BLaER1 treated with 17β-estradiol and CSF1 and Interleukin-3, amounts not matched to agents 10 nM and 100 nM (cell line): ENCODE results near the gene MCTP1.
A peak's percentile ranks its signal among the peaks of the same experiment; 100 is the strongest.

ENCODE experiments used
- H3K27ac ChIP-seq, 11 experiments: shearing (Covaris generic); formaldehyde crosslinking; 2 replicates each; pipeline ENCODE4 v1.8.1; 2022
- H3K27me3 ChIP-seq, 11 experiments: shearing (Covaris generic); formaldehyde crosslinking; 2 replicates each; pipeline ENCODE4 v1.8.1; 2022
- H3K36me3 ChIP-seq, 11 experiments: shearing (Covaris generic); formaldehyde crosslinking; 2 replicates each; pipeline ENCODE4 v1.8.1; 2022
- H3K4me1 ChIP-seq, 10 experiments: shearing (Covaris generic); formaldehyde crosslinking; 2 replicates each; pipeline ENCODE4 v1.8.1; 2022
- H3K4me2 ChIP-seq, 11 experiments: shearing (Covaris generic); formaldehyde crosslinking; 2 replicates each; pipeline ENCODE4 v1.8.1; 2022
- H3K4me3 ChIP-seq, 10 experiments: shearing (Covaris generic); formaldehyde crosslinking; 2 replicates each; pipeline ENCODE4 v1.8.1; 2022
- H3K9ac ChIP-seq, 11 experiments: shearing (Covaris generic); formaldehyde crosslinking; 2 replicates each; pipeline ENCODE4 v1.8.1; 2022
- H3K9me3 ChIP-seq, 11 experiments: shearing (Covaris generic); formaldehyde crosslinking; replicated peaks in 1 of 11; 2 replicates each; pipeline ENCODE4 v1.8.1; 2022
- H4K20me1 ChIP-seq, 11 experiments: shearing (Covaris generic); formaldehyde crosslinking; 2 replicates each; pipeline ENCODE4 v1.8.1; 2022
- Cebpa-rat ChIP-seq, 11 experiments: shearing (Covaris generic); IDR thresholded peaks; 2 replicates each; pipeline ENCODE4 v1.8.1; 2022

Gene MCTP1

DNA sequence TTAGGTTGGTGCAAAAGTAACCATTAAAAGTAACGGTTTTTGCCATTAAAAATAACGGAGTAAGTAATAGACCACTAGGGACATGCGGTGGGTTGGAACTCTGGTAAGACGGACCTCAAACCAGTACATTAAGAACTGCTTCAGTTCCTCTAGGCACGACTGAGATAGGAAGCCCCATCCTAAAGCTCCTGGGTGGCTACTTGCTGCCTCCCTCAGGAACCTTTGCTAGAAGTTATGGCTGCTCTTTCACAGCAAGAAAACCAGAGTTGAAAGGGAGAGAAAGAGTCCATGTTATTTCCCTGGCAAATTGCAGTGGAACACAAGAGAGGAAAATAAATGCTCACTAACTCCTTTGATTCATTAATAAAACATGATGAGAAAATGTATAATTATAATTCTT lies 47.6 kb downstream of the MCTP1 start:
- Histone ChIP-seq H3K4me1 (peaks cover 0 to 16% (median 0%) of the 10 kb centered on the region in 10 experiments; a peak in 5 of 20 replicates), H3K9me3 (peaks cover 0 to 3% (median 2%) of the 10 kb centered on the region in 11 experiments; a peak in 5 of 22 replicates), H3K4me3 (no peak overlapping the region), H3K4me2 (no peak overlapping the region), H3K27ac (no peak overlapping the region), H4K20me1 (no peaks in the 10 kb centered on the region), H3K27me3 (no peaks in the 10 kb centered on the region), H3K36me3 (no peaks in the 10 kb centered on the region), H3K9ac (no peak overlapping the region)
- TF ChIP-seq Cebpa-rat (IDR thresholded peaks at IDR 0.05), result no peak

DNA sequence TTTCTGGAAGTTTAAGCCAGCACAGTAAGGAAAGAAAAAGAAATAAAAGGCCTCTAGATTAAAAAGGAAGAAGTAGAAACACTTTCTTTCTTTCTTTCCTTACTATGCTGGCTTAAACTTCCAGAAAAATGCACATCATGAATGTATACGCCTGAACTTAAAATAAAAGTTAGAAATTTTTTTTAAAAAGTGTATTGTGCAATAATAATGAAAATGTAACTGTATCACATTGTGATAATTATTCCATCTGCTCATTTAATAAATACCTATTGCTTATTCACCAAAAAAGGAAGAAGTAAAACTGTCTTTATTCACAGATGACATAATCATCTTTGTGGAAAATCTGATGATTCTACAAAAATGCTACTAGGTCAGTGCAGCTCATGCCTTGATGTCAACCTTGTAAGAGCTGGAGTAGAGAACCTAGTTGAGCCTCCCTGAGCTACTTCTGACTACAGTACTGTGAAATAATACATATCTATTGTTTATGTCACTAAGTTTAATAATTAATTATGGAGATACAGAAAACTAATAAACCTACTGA lies 49.4 kb downstream of the MCTP1 start:
- Histone ChIP-seq H3K27ac (no peak overlapping the region), H4K20me1 (no peaks in the 10 kb centered on the region), H3K4me2 (peak overlapping the region in 1 of 11 experiments; percentile 13; a peak in 1 of 22 replicates), H3K27me3 (no peaks in the 10 kb centered on the region), H3K4me3 (no peak overlapping the region), H3K9ac (no peak overlapping the region), H3K4me1 (peaks cover 0 to 9% (median 0%) of the 10 kb centered on the region in 10 experiments; a peak in 1 of 20 replicates), H3K9me3 (peaks cover 0 to 10% (median 3%) of the 10 kb centered on the region in 11 experiments; a peak in 5 of 22 replicates), H3K36me3 (no peaks in the 10 kb centered on the region)
- TF ChIP-seq Cebpa-rat (IDR thresholded peaks at IDR 0.05), result peak in 1 of 11 experiments; percentile 46; a peak in 1 of 22 replicates

DNA sequence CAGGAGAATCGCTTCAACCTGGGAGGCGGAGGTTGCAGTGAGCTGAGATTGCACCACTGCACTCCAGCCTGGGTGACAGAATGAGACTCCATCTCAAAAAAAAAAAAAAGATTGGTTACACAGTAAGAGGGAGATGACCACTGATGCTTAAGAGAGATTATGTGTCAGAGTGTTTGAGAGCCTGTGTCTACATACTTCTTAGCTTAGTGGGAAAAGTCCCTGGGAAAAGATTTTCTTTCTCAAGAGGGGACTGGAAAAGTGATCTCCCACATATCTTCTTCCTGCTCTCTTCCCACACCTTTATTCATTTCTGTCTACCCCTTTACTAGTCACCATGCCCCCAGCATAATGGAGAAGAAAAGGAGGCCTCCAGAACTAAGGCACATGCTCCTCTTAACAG lies 55.2 kb downstream of the MCTP1 start:
- Histone ChIP-seq H3K4me1 (no peaks in the 10 kb centered on the region), H3K4me3 (no peak overlapping the region), H3K4me2 (no peak overlapping the region), H3K36me3 (no peaks in the 10 kb centered on the region), H3K27me3 (no peaks in the 10 kb centered on the region), H4K20me1 (no peaks in the 10 kb centered on the region), H3K27ac (no peak overlapping the region), H3K9me3 (peaks cover 0 to 10% (median 3%) of the 10 kb centered on the region in 11 experiments; a peak in 5 of 22 replicates), H3K9ac (no peak overlapping the region)
- no peak for TF ChIP-seq Cebpa-rat (IDR thresholded peaks at IDR 0.05)

DNA sequence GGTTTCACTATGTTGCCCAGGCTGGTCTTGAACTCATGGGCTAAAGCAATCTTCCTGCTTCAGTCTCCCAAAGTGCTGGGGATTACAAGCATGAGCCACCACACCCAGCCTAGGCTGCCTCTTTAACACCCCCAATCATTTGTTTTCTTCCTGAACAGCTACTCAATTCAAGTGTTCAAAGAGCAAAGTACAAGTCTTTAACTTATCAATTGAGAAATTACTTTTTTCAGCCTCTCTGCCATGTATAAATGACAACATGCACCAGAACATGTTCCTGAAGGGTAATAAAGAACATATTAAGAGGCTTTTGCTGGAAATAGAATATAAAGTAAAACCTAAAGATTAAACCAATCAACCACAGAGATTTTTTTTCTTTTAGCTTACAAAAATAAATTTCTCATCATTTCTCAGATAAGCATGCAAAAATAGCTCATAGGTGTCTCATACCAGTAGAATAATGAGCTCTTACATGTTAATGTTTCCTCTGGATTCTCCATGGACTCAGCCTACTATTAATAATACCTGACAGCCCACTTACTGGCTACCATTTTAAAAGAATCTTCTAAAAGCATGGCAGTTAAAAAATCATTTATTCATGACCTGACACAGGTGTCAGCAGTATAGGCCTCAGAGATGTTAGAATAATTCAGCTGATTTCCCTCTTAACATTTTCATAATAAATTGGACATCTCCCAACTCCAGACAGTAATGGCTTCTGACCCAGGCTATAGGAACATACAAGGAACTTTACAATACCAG lies 60.0 kb downstream of the MCTP1 start:
- Histone ChIP-seq H3K27ac (no peak overlapping the region), H3K4me2 (no peak overlapping the region), H3K9ac (no peak overlapping the region), H3K36me3 (no peaks in the 10 kb centered on the region), H4K20me1 (no peaks in the 10 kb centered on the region), H3K4me3 (no peak overlapping the region), H3K27me3 (no peaks in the 10 kb centered on the region), H3K9me3 (no peaks in the 10 kb centered on the region), H3K4me1 (no peaks in the 10 kb centered on the region)
- TF ChIP-seq Cebpa-rat (IDR thresholded peaks at IDR 0.05), result no peak

DNA sequence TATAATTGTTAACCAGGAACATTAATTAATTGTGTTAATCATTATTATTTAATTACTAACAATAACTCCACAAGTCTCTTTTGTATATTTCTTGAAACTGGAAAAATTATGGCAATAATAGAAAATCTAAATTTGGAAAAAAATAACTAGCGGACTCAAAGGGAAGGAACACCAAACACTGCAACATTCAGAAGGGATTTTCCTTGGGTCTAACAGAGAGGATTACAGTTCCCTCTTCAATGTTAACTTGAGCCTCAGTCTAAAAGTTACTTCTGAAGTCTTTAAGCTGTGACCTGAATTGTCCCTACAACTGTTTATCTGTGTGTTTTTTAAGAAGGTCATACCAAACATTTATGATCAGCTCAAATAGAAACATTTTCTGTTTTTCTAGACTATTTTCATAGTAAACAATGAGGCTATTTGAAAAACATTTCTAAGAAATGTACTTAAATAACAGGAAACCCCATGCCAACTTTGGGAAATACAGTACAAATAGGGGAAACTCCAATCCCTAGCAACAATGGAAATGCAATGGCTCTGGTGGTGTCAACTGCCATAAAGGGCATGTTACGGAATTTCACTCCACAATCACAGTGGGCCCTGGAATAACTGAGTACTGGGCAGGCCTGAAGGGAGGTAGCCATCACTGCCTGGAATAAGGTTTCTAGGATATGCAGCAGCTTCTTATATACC lies 61.2 kb downstream of the MCTP1 start:
- no peaks in the 10 kb centered on the region for H3K36me3 ChIP-seq
- H3K9me3 ChIP-seq, result no peaks in the 10 kb centered on the region
- no peak overlapping the region for H3K27ac ChIP-seq
- no peak for TF ChIP-seq Cebpa-rat (IDR thresholded peaks at IDR 0.05)
- no peaks in the 10 kb centered on the region for H3K27me3 ChIP-seq
- no peak overlapping the region for H3K4me2 ChIP-seq
- H3K4me3 ChIP-seq, result no peak overlapping the region
- H4K20me1 ChIP-seq, result no peaks in the 10 kb centered on the region
- no peaks in the 10 kb centered on the region for H3K4me1 ChIP-seq
- H3K9ac ChIP-seq, result no peak overlapping the region

DNA sequence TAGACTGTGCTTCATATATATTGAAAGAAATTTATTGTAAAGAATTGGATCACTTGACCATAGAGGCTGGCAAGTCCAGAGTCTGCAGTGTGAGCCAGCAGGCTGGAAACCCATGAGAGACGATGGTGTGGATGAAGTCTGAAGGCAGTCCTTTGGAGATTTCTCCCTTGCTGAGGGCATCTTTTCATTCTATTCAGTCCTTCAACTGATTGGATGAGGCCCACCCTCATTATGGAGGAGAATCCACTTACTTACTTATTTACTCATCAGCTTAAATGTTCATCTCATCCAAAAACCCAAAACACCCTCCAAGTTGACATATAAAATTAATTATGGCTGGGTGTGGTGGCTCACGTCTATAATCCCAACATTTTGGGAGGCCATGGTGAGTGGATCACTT lies 62.1 kb downstream of the MCTP1 start:
- Histone ChIP-seq H3K27me3 (no peaks in the 10 kb centered on the region), H3K9me3 (no peaks in the 10 kb centered on the region), H3K4me3 (no peak overlapping the region), H3K4me2 (no peak overlapping the region), H3K36me3 (no peaks in the 10 kb centered on the region), H3K4me1 (no peaks in the 10 kb centered on the region), H4K20me1 (no peaks in the 10 kb centered on the region), H3K27ac (no peak overlapping the region), H3K9ac (no peak overlapping the region)
- TF ChIP-seq Cebpa-rat (IDR thresholded peaks at IDR 0.05), result no peak

DNA sequence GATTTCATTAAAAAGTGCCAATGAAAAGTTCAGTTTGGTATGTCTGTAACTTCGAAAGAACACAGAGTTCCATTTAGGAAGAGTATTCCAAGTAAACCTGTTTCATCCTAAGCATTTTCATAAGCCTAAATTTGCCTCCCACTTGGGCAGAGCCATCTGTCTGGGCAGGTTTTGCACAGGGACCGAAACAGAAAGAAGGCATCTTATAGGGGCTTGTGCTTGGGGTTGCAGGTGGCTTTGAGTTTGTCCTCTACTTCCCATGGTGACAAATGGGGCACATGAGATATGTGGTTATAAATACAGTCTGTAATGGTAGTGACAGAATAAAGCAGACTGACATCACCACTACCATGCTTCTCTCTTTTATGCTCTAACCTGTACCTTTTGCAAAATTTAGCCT lies 63.7 kb downstream of the MCTP1 start:
- H3K9me3 ChIP-seq, result no peaks in the 10 kb centered on the region
- H3K4me2 ChIP-seq, result no peak overlapping the region
- H3K27me3 ChIP-seq, result no peaks in the 10 kb centered on the region
- H3K36me3 ChIP-seq, result no peaks in the 10 kb centered on the region
- no peak for TF ChIP-seq Cebpa-rat (IDR thresholded peaks at IDR 0.05)
- H3K4me3 ChIP-seq, result no peak overlapping the region
- H3K27ac ChIP-seq, result no peak overlapping the region
- no peaks in the 10 kb centered on the region for H3K4me1 ChIP-seq
- H3K9ac ChIP-seq, result no peak overlapping the region
- no peaks in the 10 kb centered on the region for H4K20me1 ChIP-seq

DNA sequence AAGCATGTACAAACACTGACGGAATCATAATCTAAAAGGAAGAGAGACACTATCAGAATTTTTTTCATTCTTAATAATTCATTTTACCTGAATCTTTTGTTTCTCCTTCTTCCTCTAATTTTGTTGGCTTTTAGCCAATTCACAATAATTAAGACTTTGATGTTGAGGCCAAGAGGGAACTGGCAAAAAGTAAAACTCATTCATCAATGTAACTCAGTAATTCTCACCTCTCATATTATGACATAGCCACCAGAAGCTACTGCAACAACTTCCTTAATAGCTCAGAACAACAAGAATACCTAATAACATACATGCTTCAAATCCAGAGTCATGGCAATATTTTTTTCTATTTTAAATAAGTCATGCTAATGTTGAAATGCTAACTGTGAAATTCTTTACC lies 64.5 kb downstream of the MCTP1 start:
- no peak overlapping the region for H3K4me2 ChIP-seq
- H3K27ac ChIP-seq, result no peak overlapping the region
- no peaks in the 10 kb centered on the region for H3K4me1 ChIP-seq
- no peaks in the 10 kb centered on the region for H3K9me3 ChIP-seq
- no peaks in the 10 kb centered on the region for H4K20me1 ChIP-seq
- no peaks in the 10 kb centered on the region for H3K27me3 ChIP-seq
- no peak for TF ChIP-seq Cebpa-rat (IDR thresholded peaks at IDR 0.05)
- H3K9ac ChIP-seq, result no peak overlapping the region
- no peak overlapping the region for H3K4me3 ChIP-seq
- H3K36me3 ChIP-seq, result no peaks in the 10 kb centered on the region

DNA sequence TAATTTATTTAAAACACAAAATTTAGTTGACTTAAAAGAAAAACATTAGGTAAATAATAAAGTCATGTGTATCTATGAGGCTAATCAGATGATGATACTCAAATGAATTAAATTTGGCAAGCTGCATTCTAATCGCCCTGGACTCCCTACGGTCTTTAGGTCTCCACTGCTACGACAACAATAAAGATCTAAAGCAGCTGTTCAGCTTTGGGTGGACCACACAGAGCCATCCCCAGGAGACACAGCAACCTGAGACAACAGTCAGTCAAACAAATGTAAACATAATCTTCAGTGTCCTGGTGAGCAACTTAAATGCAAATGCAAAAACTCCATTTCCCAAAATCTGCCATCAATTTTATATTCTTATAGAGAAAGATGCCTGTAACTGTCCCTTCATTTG lies 65.5 kb downstream of the MCTP1 start:
- no peaks in the 10 kb centered on the region for H3K27me3 ChIP-seq
- H3K4me1 ChIP-seq, result no peaks in the 10 kb centered on the region
- H3K4me3 ChIP-seq, result no peak overlapping the region
- H3K36me3 ChIP-seq, result no peaks in the 10 kb centered on the region
- H3K4me2 ChIP-seq, result no peak overlapping the region
- H4K20me1 ChIP-seq, result no peaks in the 10 kb centered on the region
- no peak overlapping the region for H3K27ac ChIP-seq
- no peaks in the 10 kb centered on the region for H3K9me3 ChIP-seq
- no peak for TF ChIP-seq Cebpa-rat (IDR thresholded peaks at IDR 0.05)
- no peak overlapping the region for H3K9ac ChIP-seq
